Liver (tissue), 9 donors: ENCODE measurements around the gene ZAR1. TPM values are rescaled to one million over a fixed set of nuclear protein-coding genes. Genes with fewer than 3 reads are reported as not detected.
"Not testable (repeated sequence)": the region's sequence is repeated elsewhere in the genome, so short reads cannot be mapped to it uniquely, and the experiment has no call there.

Source experiments
- DNase-seq: peaks from one replicate; pipeline ENCODE4 v3.0.0-alpha.2; 2017; ENCODE audit warnings: low spot score
- H3K27ac ChIP-seq, 2 donors: one replicate each; pipeline ENCODE4 v1.7.0; 2013; ENCODE audit warnings: inconsistent platforms in 2 of 2, low read length in 2 of 2, control low read depth in 1 of 2, low read depth in 1 of 2, mild to moderate bottlenecking in 1 of 2
- H3K27me3 ChIP-seq, 4 donors: one replicate each; pipeline versions ENCODE4 v1.6.1 to v1.7.0; 2013; ENCODE audit warnings: low read length in 3 of 4, inconsistent platforms in 1 of 4, mild to moderate bottlenecking in 1 of 4, moderate library complexity in 1 of 4; ENCODE audit not compliant: control insufficient read depth in 4 of 4, insufficient read depth in 4 of 4
- H3K36me3 ChIP-seq, 4 donors: one replicate each; pipeline versions ENCODE4 v1.6.1 to v1.7.0; 2013; ENCODE audit warnings: low read length in 3 of 4, mild to moderate bottlenecking in 3 of 4, low read depth in 1 of 4, moderate library complexity in 1 of 4; ENCODE audit not compliant: control insufficient read depth in 4 of 4, insufficient read depth in 3 of 4
- H3K4me1 ChIP-seq, 4 donors: one replicate each; pipeline versions ENCODE4 v1.6.1 to v1.7.0; 2013; ENCODE audit warnings: low read length in 3 of 4, mild to moderate bottlenecking in 3 of 4, moderate library complexity in 1 of 4; ENCODE audit not compliant: control insufficient read depth in 4 of 4, insufficient read depth in 4 of 4
- H3K4me3 ChIP-seq, 3 donors: one replicate each; pipeline versions ENCODE4 v1.6.1 to v1.7.0; 2013; ENCODE audit warnings: low read length in 3 of 3, control low read depth in 1 of 3, low read depth in 1 of 3, mild to moderate bottlenecking in 1 of 3
- H3K9ac ChIP-seq, 2 donors: one replicate each; pipeline ENCODE4 v1.7.0; 2013; ENCODE audit warnings: low read length in 2 of 2, mild to moderate bottlenecking in 2 of 2, moderate library complexity in 2 of 2, control low read depth in 1 of 2, low read depth in 1 of 2
- H3K9me3 ChIP-seq, 4 donors: one replicate each; pipeline versions ENCODE4 v1.6.1 to v1.7.0; 2013; ENCODE audit warnings: low read length in 3 of 4; ENCODE audit not compliant: control insufficient read depth in 4 of 4
- ATF3 ChIP-seq: IDR thresholded peaks from 2 replicates; pipeline ENCODE4 v1.6.1; 2016; ENCODE audit warnings: antibody characterized with exemption
- CTCF ChIP-seq: fragments of 150-350 bp; IDR thresholded peaks from 2 replicates; pipeline ENCODE4 v1.5.1; 2017; ENCODE audit warnings: improper control_type of control experiment, low read depth, low read length; ENCODE audit not compliant: missing input control
- EGR1 ChIP-seq, 2 donors: IDR thresholded peaks; 2 replicates each; pipeline ENCODE4 v1.6.1; 2016 to 2018; ENCODE audit warnings: antibody characterized with exemption in 2 of 2, low read depth in 2 of 2
- FOXA1 ChIP-seq: IDR thresholded peaks from 2 replicates; pipeline ENCODE4 v1.6.1; 2016; ENCODE audit warnings: antibody characterized with exemption
- FOXA2 ChIP-seq: IDR thresholded peaks from 2 replicates; pipeline ENCODE4 v1.6.1; 2016; ENCODE audit warnings: antibody characterized with exemption
- GABPA ChIP-seq, 2 donors: IDR thresholded peaks in 1 of 2; conservative IDR thresholded peaks in 1 of 2; 2 replicates each; pipeline ENCODE4 v1.6.1; 2016; ENCODE audit warnings: antibody characterized with exemption in 2 of 2, mild to moderate bottlenecking in 1 of 2, moderate library complexity in 1 of 2
- HNF4A ChIP-seq, 2 donors: conservative IDR thresholded peaks; 2 replicates each; pipeline ENCODE4 v1.6.1; 2016; ENCODE audit warnings: antibody characterized with exemption in 2 of 2, mild to moderate bottlenecking in 2 of 2
- HNF4G ChIP-seq: IDR thresholded peaks from 2 replicates; pipeline ENCODE4 v1.6.1; 2016; ENCODE audit warnings: antibody characterized with exemption
- JUND ChIP-seq, 2 donors: IDR thresholded peaks; 2 replicates each; pipeline ENCODE4 v1.6.1; 2016; ENCODE audit warnings: antibody characterized with exemption in 2 of 2
- MAX ChIP-seq: IDR thresholded peaks from 2 replicates; pipeline ENCODE4 v1.6.1; 2016; ENCODE audit warnings: antibody characterized with exemption
- NR2F2 ChIP-seq: IDR thresholded peaks from 2 replicates; pipeline ENCODE4 v1.6.1; 2016; ENCODE audit warnings: antibody characterized with exemption
- RAD21 ChIP-seq, 2 donors: IDR thresholded peaks; 2 replicates each; pipeline ENCODE4 v1.6.1; 2016; ENCODE audit warnings: antibody characterized with exemption in 2 of 2, mild to moderate bottlenecking in 2 of 2
- REST ChIP-seq: IDR thresholded peaks from 2 replicates; pipeline ENCODE4 v1.6.1; 2016; ENCODE audit warnings: antibody characterized with exemption, mild to moderate bottlenecking
- RXRA ChIP-seq, 2 donors: IDR thresholded peaks; 2 replicates each; pipeline ENCODE4 v1.6.1; 2017 to 2018; ENCODE audit warnings: antibody characterized with exemption in 2 of 2, mild to moderate bottlenecking in 1 of 2
- SP1 ChIP-seq: IDR thresholded peaks from 2 replicates; pipeline ENCODE4 v1.6.1; 2018; ENCODE audit warnings: antibody characterized with exemption, mild to moderate bottlenecking
- TAF1 ChIP-seq: conservative IDR thresholded peaks from 2 replicates; pipeline ENCODE4 v1.6.1; 2016; ENCODE audit warnings: antibody characterized with exemption, mild to moderate bottlenecking
- YY1 ChIP-seq: IDR thresholded peaks from 2 replicates; pipeline ENCODE4 v1.6.1; 2016; ENCODE audit warnings: antibody characterized with exemption, mild to moderate bottlenecking
- ZBTB33 ChIP-seq: IDR thresholded peaks from 2 replicates; pipeline ENCODE4 v1.6.1; 2016; ENCODE audit warnings: antibody characterized with exemption
- WGBS: extraction: QIAGEN DNeasy Blood & Tissue Kit; methylation state at CpG from one replicate; pipeline ENCODE4 v1.1.7; 2013; 5-methylcytosine and 5-hydroxymethylcytosine counted together
- polyA plus RNA-seq, 2 donors: library from polyadenylated mRNA; stranded (reverse) in 1 of 2; unstranded in 1 of 2; fragments of 200-250 nt in 1 of 2; fragments of >200 nt in 1 of 2; fragmentation: Nextera tagmentation in 1 of 2; extraction: Ambion mirVana in 1 of 2; gene quantifications; one replicate each; pipeline versions ENCODE4 v1.2.1 to v1.2.3, GENCODE V29; 2013 to 2015
- total RNA-seq, 2 donors: library from RNA; depleted of rRNA; stranded (reverse); fragments of >200 nt; gene quantifications; one replicate each; pipeline ENCODE4 v1.2.3, GENCODE V29; 2014
- donor health status: healthy.
- donor health status: healthy.
- donor health status: healthy.
- donor health status: healthy.
- donor health status: healthy.

Gene ZAR1
- total and polyA plus RNA-seq, 4 donors, result 0.28 TPM; not detected in 3

- TF ChIP-seq MAX (no peak), RAD21 (IDR thresholded peaks at IDR 0.05) (no peak), RXRA (IDR thresholded peaks at IDR 0.05) (no peak), FOXA1 (no peak)
These were observed 39.3 kb upstream of the ZAR1 start (continued) for GRCh38 chr4:48450740-48451139.

- not testable (repeated sequence) for DNase-seq, H3K27me3 ChIP-seq, H3K9ac ChIP-seq, H3K9me3 ChIP-seq, H3K36me3 ChIP-seq, H3K4me1 ChIP-seq, H3K4me3 ChIP-seq, H3K27ac ChIP-seq
- WGBS, result 91% methylated on average over 3 of the region's 3 CpGs
These were observed 38.4 kb upstream of the ZAR1 start for GRCh38 chr4:48451656-48452055.

- WGBS, result 96% methylated on average over 2 of the region's 2 CpGs
- H3K9me3 ChIP-seq, result no peaks in the 10 kb centered on the region
- H3K27ac ChIP-seq, result no peak overlapping the region
- no peak overlapping the region for H3K9ac ChIP-seq
- DNase-seq, result no peak
- no peak overlapping the region for H3K4me3 ChIP-seq
- TF ChIP-seq FOXA2 (no peak), FOXA1 (no peak), RXRA (IDR thresholded peaks at IDR 0.05) (no peak), RAD21 (IDR thresholded peaks at IDR 0.05) (no peak)
- no peaks in the 10 kb centered on the region for H3K27me3 ChIP-seq
- no peaks in the 10 kb centered on the region for H3K36me3 ChIP-seq
- H3K4me1 ChIP-seq, result no peaks in the 10 kb centered on the region
These were observed 35.5 kb upstream of the ZAR1 start for GRCh38 chr4:48454591-48454990.

- Histone ChIP-seq H3K4me3 (no peak overlapping the region), H3K27me3 (no peaks in the 10 kb centered on the region), H3K4me1 (no peaks in the 10 kb centered on the region), H3K9me3 (peaks cover 0 to 4% (median 0%) of the 10 kb centered on the region in 4 donors), H3K27ac (no peak overlapping the region), H3K36me3 (no peaks in the 10 kb centered on the region), H3K9ac (no peak overlapping the region)
- TF ChIP-seq RXRA (IDR thresholded peaks at IDR 0.05), result no peak
- no peak for TF ChIP-seq HNF4G
- no peak for TF ChIP-seq ATF3
- no peak for TF ChIP-seq RAD21 (IDR thresholded peaks at IDR 0.05)
- no peak for TF ChIP-seq JUND (IDR thresholded peaks at IDR 0.05)
- TF ChIP-seq FOXA1, result no peak
- no peak for TF ChIP-seq TAF1
- TF ChIP-seq REST, result no peak
- TF ChIP-seq EGR1 (IDR thresholded peaks at IDR 0.05; ENCODE audit: low read depth in 2 of 2), result no peak
- no peak for TF ChIP-seq ZBTB33
- no peak for TF ChIP-seq YY1
- no peak for TF ChIP-seq FOXA2
- no peak for TF ChIP-seq NR2F2
- no peak for TF ChIP-seq GABPA (IDR thresholded peaks at IDR 0.05 in 1 of 2, conservative IDR thresholded peaks at IDR 0.05 in 1 of 2)
- no peak for TF ChIP-seq MAX
- no peak for TF ChIP-seq CTCF
- TF ChIP-seq SP1, result no peak
- no peak for TF ChIP-seq HNF4A (conservative IDR thresholded peaks at IDR 0.05)
- DNase-seq, result no peak
These were observed 29.1 kb upstream of the ZAR1 start for GRCh38 chr4:48461000-48461399.
